Type B pancreatic cell (in vitro differentiated cells): ENCODE data around the gene BACH1. TPM values are rescaled to one million over a fixed set of nuclear protein-coding genes. Genes with fewer than 3 reads are reported as not detected.

Experiments used
- DNase-seq: peaks from one replicate; pipeline ENCODE4 v3.0.0; 2021; ENCODE audit warnings: mixed read lengths; ENCODE audit not compliant: unreplicated experiment; ENCODE audit errors: extremely low spot score
- H3K27ac Mint-ChIP-seq: 2 replicates; pipeline ENCODE4 v1.8.0; 2021; ENCODE audit warnings: mild to moderate bottlenecking, mixed read lengths
- H3K27me3 Mint-ChIP-seq: 2 replicates; pipeline ENCODE4 v1.8.0; 2021; ENCODE audit warnings: mixed read lengths
- H3K36me3 Mint-ChIP-seq: 2 replicates; pipeline ENCODE4 v1.8.0; 2021; ENCODE audit warnings: mixed read lengths
- H3K4me1 Mint-ChIP-seq: one replicate; pipeline ENCODE4 v1.8.0; 2021; ENCODE audit warnings: mixed read lengths; ENCODE audit not compliant: unreplicated experiment
- H3K4me3 Mint-ChIP-seq: 2 replicates; pipeline ENCODE4 v1.8.0; 2021; ENCODE audit warnings: mild to moderate bottlenecking, mixed read lengths
- H3K9me3 Mint-ChIP-seq: 2 replicates; pipeline ENCODE4 v1.8.0; 2021; ENCODE audit warnings: mixed read lengths
- total RNA-seq: library from RNA; stranded (reverse); gene quantifications from 2 replicates; pipeline ENCODE4 v1.2.1, GENCODE V29; 2021; ENCODE audit warnings: low replicate concordance
- TF ChIP-seq, protein P1 (sequence below): fragments of 200-600 bp; sonication (generic); conservative IDR thresholded peaks from 2 replicates; pipeline ENCODE4 v1.5.0; 2021; ENCODE audit warnings: antibody characterized with exemption, mild to moderate bottlenecking

BACH1 gene
- total RNA-seq, 1 donor from 2014 or later = 90.5 TPM

DNA sequence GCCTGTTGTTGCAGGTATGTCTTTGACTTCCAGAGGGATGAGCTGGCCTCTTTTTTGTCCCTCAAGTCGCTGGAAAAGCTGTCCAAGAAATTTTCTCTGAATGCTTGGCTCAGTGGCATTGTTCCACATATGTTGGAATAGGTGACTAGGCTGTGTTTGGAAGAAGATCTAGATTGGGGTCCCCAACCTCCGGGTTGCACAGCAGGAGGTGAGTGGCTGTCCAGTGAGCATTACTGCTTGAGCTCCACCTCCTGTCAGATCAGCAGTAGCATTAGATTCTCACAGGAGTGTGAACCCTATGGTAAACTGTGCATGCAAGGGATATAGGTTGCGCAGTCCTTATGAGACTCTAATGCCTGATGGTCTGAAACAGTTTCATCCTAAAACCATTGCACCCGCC lies 18.1 kb downstream of the BACH1 start:
- no peak for DNase-seq
- Mint-ChIP-seq H3K36me3 (peaks cover 38% of the 10 kb centered on the region), H3K27ac (no peak overlapping the region), H3K27me3 (no peaks in the 10 kb centered on the region), H3K4me1 (peaks cover 30% of the 10 kb centered on the region), H3K9me3 (peaks cover 9% of the 10 kb centered on the region), H3K4me3 (no peak overlapping the region)
- TF ChIP-seq, protein P1, sequence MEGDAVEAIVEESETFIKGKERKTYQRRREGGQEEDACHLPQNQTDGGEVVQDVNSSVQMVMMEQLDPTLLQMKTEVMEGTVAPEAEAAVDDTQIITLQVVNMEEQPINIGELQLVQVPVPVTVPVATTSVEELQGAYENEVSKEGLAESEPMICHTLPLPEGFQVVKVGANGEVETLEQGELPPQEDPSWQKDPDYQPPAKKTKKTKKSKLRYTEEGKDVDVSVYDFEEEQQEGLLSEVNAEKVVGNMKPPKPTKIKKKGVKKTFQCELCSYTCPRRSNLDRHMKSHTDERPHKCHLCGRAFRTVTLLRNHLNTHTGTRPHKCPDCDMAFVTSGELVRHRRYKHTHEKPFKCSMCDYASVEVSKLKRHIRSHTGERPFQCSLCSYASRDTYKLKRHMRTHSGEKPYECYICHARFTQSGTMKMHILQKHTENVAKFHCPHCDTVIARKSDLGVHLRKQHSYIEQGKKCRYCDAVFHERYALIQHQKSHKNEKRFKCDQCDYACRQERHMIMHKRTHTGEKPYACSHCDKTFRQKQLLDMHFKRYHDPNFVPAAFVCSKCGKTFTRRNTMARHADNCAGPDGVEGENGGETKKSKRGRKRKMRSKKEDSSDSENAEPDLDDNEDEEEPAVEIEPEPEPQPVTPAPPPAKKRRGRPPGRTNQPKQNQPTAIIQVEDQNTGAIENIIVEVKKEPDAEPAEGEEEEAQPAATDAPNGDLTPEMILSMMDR = no peak

DNA sequence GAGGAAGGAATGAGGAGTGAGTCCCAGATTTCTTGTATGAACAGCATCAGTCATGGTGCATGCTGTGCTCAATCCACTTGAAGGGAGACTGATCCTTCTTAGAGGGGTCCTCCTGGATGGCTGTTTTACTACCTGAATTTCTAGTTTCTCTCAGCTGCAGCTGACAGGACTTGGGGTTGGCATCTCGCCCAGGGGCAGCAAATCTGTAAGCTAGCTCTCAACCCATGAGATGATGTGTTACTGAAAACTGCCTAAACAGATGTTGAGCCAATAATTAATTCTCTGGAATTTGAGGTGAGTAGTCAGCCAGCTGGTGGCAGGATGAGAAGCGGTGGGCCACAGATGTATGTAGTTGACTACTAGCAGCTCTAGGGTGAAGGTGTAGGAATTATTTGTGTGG lies 19.6 kb downstream of the BACH1 start:
- peaks cover 9% of the 10 kb centered on the region for H3K9me3 Mint-ChIP-seq
- H3K36me3 Mint-ChIP-seq = peaks cover 34% of the 10 kb centered on the region
- no peak overlapping the region for H3K27ac Mint-ChIP-seq
- DNase-seq = no peak
- H3K4me3 Mint-ChIP-seq = no peak overlapping the region
- peaks cover 30% of the 10 kb centered on the region for H3K4me1 Mint-ChIP-seq
- TF ChIP-seq, protein P1 = no peak
- H3K27me3 Mint-ChIP-seq = no peaks in the 10 kb centered on the region

DNA sequence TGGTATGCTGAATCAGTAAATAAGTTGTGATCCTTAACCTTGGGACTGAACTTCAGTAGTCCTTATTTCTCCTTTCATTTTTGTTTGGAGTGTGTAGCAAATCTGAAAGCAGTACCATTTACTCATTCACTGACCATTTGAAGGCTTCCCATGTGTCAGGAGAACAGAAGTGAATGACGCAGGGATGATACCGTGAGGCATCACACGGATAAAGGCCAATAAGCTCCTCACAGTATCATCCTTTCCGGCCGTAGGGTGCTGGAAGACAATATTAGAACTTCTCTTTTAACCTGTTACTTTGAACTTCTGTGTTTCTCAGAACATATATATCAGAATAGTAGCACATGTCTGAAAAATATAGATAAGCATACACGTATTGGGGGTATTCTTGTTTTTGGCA lies 21.3 kb downstream of the BACH1 start:
- Mint-ChIP-seq H3K27me3 (no peaks in the 10 kb centered on the region), H3K4me1 (peaks cover 29% of the 10 kb centered on the region), H3K27ac (no peak overlapping the region)

DNA sequence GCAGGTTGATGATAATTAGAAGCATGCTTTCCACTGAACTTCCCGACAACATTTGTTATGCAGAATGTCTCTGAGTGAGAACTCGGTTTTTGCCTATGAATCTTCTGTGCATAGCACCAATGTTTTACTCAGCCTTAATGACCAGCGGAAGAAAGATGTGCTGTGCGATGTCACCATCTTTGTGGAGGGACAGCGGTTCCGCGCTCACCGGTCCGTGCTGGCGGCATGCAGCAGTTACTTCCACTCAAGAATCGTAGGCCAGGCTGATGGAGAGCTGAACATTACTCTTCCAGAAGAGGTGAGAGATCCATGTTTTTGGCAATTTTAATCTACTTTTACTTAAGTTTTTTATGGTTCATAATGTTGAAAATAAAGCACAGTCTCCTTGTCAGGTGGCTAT lies 22.5 kb downstream of the BACH1 start:
- no peaks in the 10 kb centered on the region for H3K27me3 Mint-ChIP-seq
- no peak for DNase-seq
- TF ChIP-seq, protein P1 = no peak
- H3K9me3 Mint-ChIP-seq = peaks cover 5% of the 10 kb centered on the region
- H3K4me3 Mint-ChIP-seq = no peak overlapping the region
- peaks cover 25% of the 10 kb centered on the region for H3K4me1 Mint-ChIP-seq
- H3K27ac Mint-ChIP-seq = no peak overlapping the region
- H3K36me3 Mint-ChIP-seq = peaks cover 41% of the 10 kb centered on the region

More for the DNA sequence above, 21.3 kb downstream of the BACH1 start:
- DNase-seq = no peak
- peaks cover 40% of the 10 kb centered on the region for H3K36me3 Mint-ChIP-seq
- peaks cover 9% of the 10 kb centered on the region for H3K9me3 Mint-ChIP-seq
- H3K4me3 Mint-ChIP-seq = no peak overlapping the region
- TF ChIP-seq, protein P1 = no peak

DNA sequence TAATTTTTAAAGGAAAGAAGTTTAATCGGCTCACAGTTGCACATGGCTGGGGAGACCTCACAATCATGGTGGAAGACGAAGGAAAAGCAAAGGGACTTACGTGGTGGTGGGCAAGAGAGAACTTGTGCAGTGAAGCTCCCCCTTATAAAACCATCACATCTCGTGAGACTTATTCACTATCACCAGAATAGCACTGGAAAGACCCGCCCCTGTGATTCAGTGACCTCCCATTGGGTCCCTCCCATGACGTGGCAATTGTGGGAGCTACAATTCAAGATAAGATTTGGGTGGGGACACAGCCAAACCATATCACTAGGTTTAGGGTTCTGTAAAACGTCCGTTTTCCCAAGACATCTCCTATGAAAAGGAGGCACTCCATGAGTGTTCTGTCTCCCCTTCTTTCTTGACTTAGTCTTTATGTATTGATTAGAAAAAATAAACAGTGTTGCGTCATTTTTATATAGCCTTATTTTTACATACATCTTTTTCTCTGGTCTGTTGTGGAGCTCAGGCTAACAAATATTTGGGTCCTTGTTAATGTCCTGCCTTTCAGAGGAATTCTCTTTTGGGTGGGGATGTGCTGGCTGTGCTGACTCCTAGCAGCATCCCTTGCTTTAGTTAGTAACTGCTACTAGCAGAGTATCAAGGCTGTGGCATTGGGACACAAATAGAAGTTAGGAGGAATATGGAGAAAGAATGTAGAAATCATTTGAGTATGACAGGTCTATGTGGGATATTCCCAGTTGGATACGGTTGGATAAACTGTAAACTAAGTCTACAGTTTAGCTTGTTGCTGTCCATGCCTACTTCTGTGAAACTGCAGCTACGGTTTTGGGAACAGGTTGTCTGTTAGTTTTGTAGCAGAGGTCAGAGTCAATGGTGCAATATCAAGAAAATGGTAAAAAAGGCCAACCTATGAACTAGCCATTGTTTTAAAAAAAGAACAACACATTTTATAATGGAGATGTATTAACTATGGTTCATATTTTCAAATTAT lies 23.5 kb downstream of the BACH1 start:
- Mint-ChIP-seq H3K4me1 (peaks cover 20% of the 10 kb centered on the region), H3K27me3 (no peaks in the 10 kb centered on the region), H3K27ac (no peak overlapping the region), H3K36me3 (peaks cover 48% of the 10 kb centered on the region), H3K4me3 (no peak overlapping the region), H3K9me3 (peaks cover 5% of the 10 kb centered on the region)
- TF ChIP-seq, protein P1 = no peak
- no peak for DNase-seq
